GM19023 (cell line): Measurements from ENCODE around the gene COG4.
"Not testable (repeated sequence)": the region's sequence is repeated elsewhere in the genome, so short reads cannot be mapped to it uniquely, and the experiment has no call there.

Experiments used
- ATAC-seq: cut with Tn5 transposase; IDR thresholded peaks from one replicate; pipeline ENCODE4 v1.9.1; 2021; ENCODE audit warnings: mild to moderate bottlenecking, moderate library complexity; ENCODE audit not compliant: unreplicated experiment

COG4 gene

GRCh38 chr16:70460737-70461261 lies 62.6 kb downstream of the COG4 start:
- ATAC-seq, result no peak

GRCh38 chr16:70457446-70458166 lies 65.7 kb downstream of the COG4 start:
- no peak for ATAC-seq

- no peak for ATAC-seq
Observed at GRCh38 chr16:70455910-70456309, 67.4 kb downstream of the COG4 start.

GRCh38 chr16:70454222-70455034 lies 68.9 kb downstream of the COG4 start, which contains the start of gene FCSK:
FCSK (plus strand) TSS chr16:70454595; CDS start chr16:70463191, 8,596 bp downstream.
- ATAC-seq, result peak; percentile 93

- ATAC-seq, result no peak
Observed at GRCh38 chr16:70453892-70454221, 69.5 kb downstream of the COG4 start.

- ATAC-seq, result no peak
Observed at GRCh38 chr16:70453117-70453891, 70.0 kb downstream of the COG4 start.

- not testable (repeated sequence) for ATAC-seq
Observed at GRCh38 chr16:70451004-70451340, 72.4 kb downstream of the COG4 start.

GRCh38 chr16:70450142-70451003 lies 73.0 kb downstream of the COG4 start:
- ATAC-seq, result not testable (repeated sequence)

GRCh38 chr16:70448075-70448474 lies 75.3 kb downstream of the COG4 start:
- no peak for ATAC-seq

- no peak for ATAC-seq
Observed at GRCh38 chr16:70444249-70445063, 78.9 kb downstream of the COG4 start.

GRCh38 chr16:70442344-70442743 lies 81.0 kb downstream of the COG4 start:
- no peak for ATAC-seq

- no peak for ATAC-seq
Observed at GRCh38 chr16:70441406-70441990, 81.9 kb downstream of the COG4 start.

- no peak for ATAC-seq
Observed at GRCh38 chr16:70440009-70440692, 83.2 kb downstream of the COG4 start.

- ATAC-seq, result peak; percentile 86
Observed at GRCh38 chr16:70438969-70439862, 84.1 kb downstream of the COG4 start, which contains the start of gene ST3GAL2. ST3GAL2 (minus strand) TSS chr16:70439100; CDS start chr16:70398530, 40,570 bp downstream.

- no peak for ATAC-seq
Observed at GRCh38 chr16:70438585-70438968, 84.8 kb downstream of the COG4 start.

GRCh38 chr16:70437582-70438557 lies 85.5 kb downstream of the COG4 start:
- ATAC-seq, result no peak
